Activated CD8-positive, alpha-beta memory T cell treated with anti-CD3 and anti-CD28 coated beads, Interleukin-2, amount 50 U/mL, for 48 hours (primary cell): ENCODE data around the gene CSHL1.
"Not testable (repeated sequence)": the region's sequence is repeated elsewhere in the genome, so short reads cannot be mapped to it uniquely, and the experiment has no call there.

ENCODE experiments used
- DNase-seq: peaks from one replicate; pipeline ENCODE4 v3.0.0-alpha.2; 2020

Gene CSHL1

GRCh38 chr17:63881935-63882601 lies 29.0 kb downstream of the CSHL1 start, which contains the start of gene GH2:
GH2 (minus strand) TSS chr17:63881944; CDS start chr17:63881801, 143 bp downstream.
- DNase-seq, result peak; percentile 79

DNA sequence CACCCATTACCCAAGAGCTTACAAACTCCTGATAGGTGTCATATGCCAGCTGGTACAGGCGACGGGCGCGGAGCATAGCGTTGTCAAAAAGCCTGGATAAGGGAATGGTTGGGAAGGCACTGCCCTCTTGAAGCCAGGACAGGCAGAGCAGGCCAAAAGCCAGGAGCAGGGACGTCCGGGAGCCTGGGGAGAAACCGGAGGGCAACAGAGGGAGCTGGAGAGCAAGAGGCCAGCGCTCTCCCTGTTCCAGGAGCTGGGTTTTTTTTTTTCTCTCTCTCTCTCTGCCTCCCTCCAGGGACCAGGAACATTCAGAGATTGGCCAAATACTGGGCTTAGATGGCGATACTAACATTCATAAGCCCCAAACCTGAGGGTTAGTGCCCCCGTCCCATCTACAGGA lies 29.7 kb downstream of the CSHL1 start:
- not testable (repeated sequence) for DNase-seq

DNA sequence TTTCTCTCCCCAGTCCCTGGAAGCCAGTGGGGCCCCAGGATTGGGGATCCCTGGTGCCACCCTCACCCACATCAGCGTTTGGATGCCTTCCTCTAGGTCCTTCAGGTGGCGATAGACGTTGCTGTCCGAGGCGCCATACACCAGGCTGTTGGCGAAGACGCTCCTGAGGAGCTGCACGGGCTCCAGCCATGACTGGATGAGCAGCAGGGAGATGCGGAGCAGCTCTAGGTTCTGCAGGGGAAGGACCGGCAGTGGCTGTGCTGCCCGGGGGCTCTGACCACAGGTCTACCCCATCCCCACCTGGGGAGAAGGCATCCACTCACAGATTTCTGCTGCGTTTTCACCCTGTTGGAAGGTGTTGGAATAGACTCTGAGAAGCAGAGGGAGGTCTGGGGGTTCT lies 30.4 kb downstream of the CSHL1 start:
- peak; percentile 45 for DNase-seq

- not testable (repeated sequence) for DNase-seq
These were observed 32.6 kb downstream of the CSHL1 start for GRCh38 chr17:63878413-63878812.

DNA sequence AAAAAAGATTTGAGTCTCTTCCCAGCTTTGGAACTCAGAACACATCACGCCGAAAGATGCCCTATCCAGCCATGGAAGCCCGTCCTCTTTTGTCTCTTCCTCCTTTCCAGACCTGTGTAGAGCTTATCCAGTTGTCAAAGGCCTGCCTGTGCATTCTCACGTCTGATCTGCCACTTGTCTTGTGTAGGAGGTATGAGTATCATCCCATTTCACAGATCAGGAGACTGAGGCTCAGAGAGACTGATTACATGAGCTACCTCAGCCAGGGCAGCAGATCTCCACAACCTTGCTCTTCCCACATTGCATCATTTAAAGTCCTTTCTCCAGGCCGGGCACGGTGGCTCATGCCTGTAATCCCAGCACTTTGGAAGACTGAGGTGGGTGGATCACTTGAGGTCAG lies 36.4 kb downstream of the CSHL1 start:
- not testable (repeated sequence) for DNase-seq

GRCh38 chr17:63874061-63874626 lies 36.9 kb downstream of the CSHL1 start:
- DNase-seq, result not testable (repeated sequence)

- not testable (repeated sequence) for DNase-seq
These were observed 37.5 kb downstream of the CSHL1 start, which contains the start of gene CSH2 for GRCh38 chr17:63873577-63873976. CSH2 (minus strand) TSS chr17:63873677; CDS start chr17:63873614, 63 bp downstream.

DNA sequence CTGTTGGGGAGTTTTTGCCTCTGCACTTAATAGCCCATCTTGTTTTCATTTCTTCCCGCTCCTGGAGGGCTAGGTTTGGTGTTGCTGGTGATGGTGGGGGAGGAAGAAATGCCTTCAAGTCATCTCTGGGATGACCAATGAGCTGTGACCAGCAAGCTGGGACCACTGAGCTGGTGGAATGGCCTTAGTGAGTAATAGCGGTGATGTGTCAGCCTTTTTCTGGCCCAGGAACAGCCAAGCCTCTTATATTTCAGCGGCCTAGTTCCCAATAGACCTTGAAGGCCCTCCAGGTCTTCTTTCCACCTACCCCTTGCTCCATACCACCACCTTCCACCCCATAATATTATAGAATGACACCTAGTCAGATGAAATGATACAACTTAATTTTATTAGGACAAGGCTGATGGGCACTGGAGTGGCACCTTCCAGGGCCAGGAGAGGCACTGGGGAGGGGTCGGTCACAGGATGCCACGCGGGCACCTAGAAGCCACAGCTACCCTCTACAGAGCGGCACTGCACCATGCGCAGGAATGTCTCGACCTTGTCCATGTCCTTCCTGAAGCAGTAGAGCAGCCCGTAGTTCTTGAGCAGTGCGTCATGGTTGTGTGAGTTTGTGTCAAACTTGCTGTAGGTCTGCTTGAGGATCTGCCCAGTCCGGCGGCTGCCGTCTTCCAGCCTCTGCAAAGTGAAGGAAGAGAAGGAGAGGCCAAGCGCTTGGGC lies 39.3 kb downstream of the CSHL1 start:
- DNase-seq, result not testable (repeated sequence)

DNA sequence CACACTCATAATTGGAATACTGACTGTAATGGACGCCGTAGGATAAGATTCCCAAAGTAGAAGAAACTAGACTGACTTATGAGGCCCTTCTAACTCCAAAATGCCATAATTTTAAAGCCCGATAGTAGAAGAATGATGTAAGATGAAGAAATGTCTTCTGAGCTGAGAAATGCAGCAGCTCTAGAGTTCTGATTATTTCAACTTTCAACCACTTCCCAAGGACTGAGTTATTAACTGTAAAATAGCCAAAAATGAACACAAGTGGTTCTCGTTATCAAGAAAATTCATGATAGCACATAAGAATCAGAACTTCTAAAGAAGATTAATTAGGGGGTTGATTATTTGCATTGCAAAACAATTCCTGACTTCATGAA lies 40.8 kb downstream of the CSHL1 start:
- DNase-seq, result not testable (repeated sequence)

GRCh38 chr17:63869491-63870291 lies 41.4 kb downstream of the CSHL1 start:
- DNase-seq, result not testable (repeated sequence)

DNA sequence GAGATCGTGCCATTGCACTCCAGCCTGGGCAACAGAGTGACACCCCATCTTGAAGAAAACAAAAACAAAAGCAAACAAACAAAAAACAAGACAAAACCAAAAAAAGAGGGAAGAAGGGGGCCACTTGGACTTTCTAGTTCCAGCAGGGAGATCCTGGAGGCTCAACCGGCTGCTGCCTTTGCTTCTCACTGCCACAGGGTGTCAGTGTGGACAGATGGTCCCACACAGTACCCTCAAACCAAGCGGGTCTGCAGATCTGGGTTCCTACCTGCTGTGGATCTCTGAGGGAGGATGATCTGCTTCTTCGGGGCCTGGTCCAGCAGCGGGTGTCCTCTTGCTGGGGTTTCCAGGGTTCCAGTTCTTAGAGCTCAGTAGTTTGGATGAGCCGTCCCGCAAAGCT lies 44.4 kb downstream of the CSHL1 start:
- not testable (repeated sequence) for DNase-seq
